ENCODE measurements around the gene SGPP1. TPM values are rescaled to one million over a fixed set of nuclear protein-coding genes. Genes with fewer than 3 reads are reported as not detected.
A peak's percentile ranks its signal among the peaks of the same experiment; 100 is the strongest.

The SGPP1 gene
- total RNA-seq, 2 experiments from 2014 or later = 21.0 to 35.4 TPM

- Histone ChIP-seq H3K79me2 (ENCODE audit: insufficient read depth, low read depth, low read length) (no peaks in the 10 kb centered on the region), H3K36me3 (ENCODE audit: insufficient read depth, low read length) (no peaks in the 10 kb centered on the region), H4K20me1 (ENCODE audit: insufficient read depth, low read length) (no peaks in the 10 kb centered on the region), H3K9me3 (ENCODE audit: low read length) (no peaks in the 10 kb centered on the region), H3K4me3 (ENCODE audit: low read depth, low read length, poor library complexity, severe bottlenecking) (no peak overlapping the region), H3K9me2 (ENCODE audit: insufficient read depth, low read length) (no peaks in the 10 kb centered on the region), H3K4me1 (ENCODE audit: insufficient read depth, low read length, poor library complexity, severe bottlenecking) (peaks cover 19% of the 10 kb centered on the region), H2AFZ (ENCODE audit: low read length) (no peak overlapping the region), H3K27ac (ENCODE audit: low read depth, low read length, poor library complexity, severe bottlenecking) (no peak overlapping the region), H3K4me2 (ENCODE audit: low read length) (no peak overlapping the region)
- ChIA-PET CTCF (ENCODE audit: unreplicated experiment) (no interaction called here), POLR2A (interaction anchor here (0.9 kb wide), 1 partner anchor 22 kb away, joined by 4 read pairs; no protein-coding TSS in a partner anchor)
- BruUV-seq (replicated peaks) = no TSS peak
- intact Hi-C loops (cut with micrococcal nuclease; ENCODE audit: unreplicated experiment) = no loop called here
- TF ChIP-seq CTCF (conservative IDR thresholded peaks at IDR 0.05; ENCODE audit: low read length) (no peak), EZH2phosphoT487 (IDR thresholded peaks at IDR 0.05; ENCODE audit: borderline replicate concordance, low read depth, low read length) (no peak)
- DNase-seq (ENCODE audit: low spot score) = no peak
These were observed 7.9 kb upstream of the SGPP1 start for GRCh38 chr14:63735720-63736119.

GRCh38 chr14:63730659-63731058, 2.8 kb upstream of the SGPP1 start:
- DNase-seq (ENCODE audit: low spot score) = no peak
- no TSS peak for BruUV-seq (replicated peaks)
- intact Hi-C loops (cut with micrococcal nuclease; ENCODE audit: unreplicated experiment) = no loop called here
- no peak overlapping the region for H3K27ac ChIP-seq (ENCODE audit: low read depth, low read length, poor library complexity, severe bottlenecking)
- H3K36me3 ChIP-seq (ENCODE audit: insufficient read depth, low read length) = peaks cover 3% of the 10 kb centered on the region; the same call in 1 of the 2 replicates
- H3K4me2 ChIP-seq (ENCODE audit: low read length) = no peak overlapping the region
- no peaks in the 10 kb centered on the region for H4K20me1 ChIP-seq (ENCODE audit: insufficient read depth, low read length)
- H3K9me3 ChIP-seq (ENCODE audit: low read length) = no peaks in the 10 kb centered on the region
- CTCF ChIA-PET (ENCODE audit: unreplicated experiment) = interaction anchor here (0.6 kb wide), 2 partner anchors 14 to 40 kb away, joined by 3 read pairs; no protein-coding TSS in a partner anchor
- H3K4me1 ChIP-seq (ENCODE audit: insufficient read depth, low read length, poor library complexity, severe bottlenecking) = peaks cover 8% of the 10 kb centered on the region
- no peaks in the 10 kb centered on the region for H3K9me2 ChIP-seq (ENCODE audit: insufficient read depth, low read length)
- H2AFZ ChIP-seq (ENCODE audit: low read length) = no peak overlapping the region
- H3K4me3 ChIP-seq (ENCODE audit: low read depth, low read length, poor library complexity, severe bottlenecking) = no peak overlapping the region
- peaks cover 18% of the 10 kb centered on the region for H3K79me2 ChIP-seq (ENCODE audit: insufficient read depth, low read depth, low read length)
- POLR2A ChIA-PET = interaction anchor here (1.4 to 1.6 kb wide), 2 partner anchors 14 to 16 kb away, joined by 3 to 7 read pairs; no protein-coding TSS in a partner anchor
- TF ChIP-seq CTCF (conservative IDR thresholded peaks at IDR 0.05; ENCODE audit: low read length) = no peak
- TF ChIP-seq EZH2phosphoT487 (IDR thresholded peaks at IDR 0.05; ENCODE audit: borderline replicate concordance, low read depth, low read length) = no peak

DNA sequence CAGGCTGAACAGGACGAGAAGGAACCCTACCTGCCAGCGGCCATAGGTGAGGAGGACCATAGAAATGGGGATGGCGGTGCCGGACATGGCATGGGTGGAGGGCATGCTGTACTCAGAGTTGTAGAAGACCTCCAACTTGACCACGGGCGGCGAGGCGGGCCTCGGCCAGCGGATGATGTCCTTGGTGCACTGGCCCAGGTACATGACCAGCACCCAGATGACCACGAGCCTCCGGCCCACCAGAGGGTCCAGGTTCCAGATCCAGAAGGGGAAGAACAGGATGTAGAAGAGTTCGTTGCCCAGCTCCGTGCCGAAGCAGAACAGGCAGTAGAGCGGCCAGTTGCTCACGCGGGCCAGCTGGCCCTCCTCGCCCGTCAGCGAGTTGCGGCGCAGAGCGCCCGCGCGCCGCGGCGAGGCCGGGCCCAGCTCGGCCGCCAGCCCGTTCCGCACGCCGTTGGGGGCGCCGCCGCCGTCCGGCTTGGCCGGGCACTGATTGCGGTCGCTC, 582 bp downstream of the SGPP1 start:
- Histone ChIP-seq H3K79me2 (ENCODE audit: insufficient read depth, low read depth, low read length) (peaks cover 51% of the 10 kb centered on the region), H4K20me1 (ENCODE audit: insufficient read depth, low read length) (no peaks in the 10 kb centered on the region), H2AFZ (ENCODE audit: low read length) (peak overlapping the region; percentile 58), H3K4me3 (ENCODE audit: low read depth, low read length, poor library complexity, severe bottlenecking) (peak overlapping the region; percentile 100), H3K4me2 (ENCODE audit: low read length) (peak overlapping the region; percentile 76), H3K4me1 (ENCODE audit: insufficient read depth, low read length, poor library complexity, severe bottlenecking) (peaks cover 28% of the 10 kb centered on the region), H3K27ac (ENCODE audit: low read depth, low read length, poor library complexity, severe bottlenecking) (peak overlapping the region; percentile 91), H3K36me3 (ENCODE audit: insufficient read depth, low read length) (peaks cover 25% of the 10 kb centered on the region), H3K9me3 (ENCODE audit: low read length) (no peaks in the 10 kb centered on the region; the same call in 1 of the 2 replicates), H3K9me2 (ENCODE audit: insufficient read depth, low read length) (no peaks in the 10 kb centered on the region)
- CTCF ChIA-PET (ENCODE audit: unreplicated experiment) = no interaction called here
- BruUV-seq (replicated peaks) = no TSS peak
- TF ChIP-seq CTCF (conservative IDR thresholded peaks at IDR 0.05; ENCODE audit: low read length) (no peak), EZH2phosphoT487 (IDR thresholded peaks at IDR 0.05; ENCODE audit: borderline replicate concordance, low read depth, low read length) (no peak)
- POLR2A ChIA-PET = interaction anchor here (1.4 to 3.8 kb wide), 4 partner anchors 19 to 85 kb away, joined by 3 to 65 read pairs (median 14); partner anchors contain the start of gene WDR89
- intact Hi-C loops (cut with micrococcal nuclease; ENCODE audit: unreplicated experiment) = loop anchor here (5.0 to 10.0 kb wide), 4 partner anchors 125 to 778 kb away; partner anchors contain the start of genes SYNE2, ZBTB1 and ZBTB25
- peak; percentile 47 for DNase-seq (ENCODE audit: low spot score)
